ENCODE results near the gene CCDC86. TPM values are rescaled to one million over a fixed set of nuclear protein-coding genes. Genes with fewer than 3 reads are reported as not detected.

The CCDC86 gene
- total RNA-seq, 1 experiment from 2014 or later, result 53.5 TPM

DNA sequence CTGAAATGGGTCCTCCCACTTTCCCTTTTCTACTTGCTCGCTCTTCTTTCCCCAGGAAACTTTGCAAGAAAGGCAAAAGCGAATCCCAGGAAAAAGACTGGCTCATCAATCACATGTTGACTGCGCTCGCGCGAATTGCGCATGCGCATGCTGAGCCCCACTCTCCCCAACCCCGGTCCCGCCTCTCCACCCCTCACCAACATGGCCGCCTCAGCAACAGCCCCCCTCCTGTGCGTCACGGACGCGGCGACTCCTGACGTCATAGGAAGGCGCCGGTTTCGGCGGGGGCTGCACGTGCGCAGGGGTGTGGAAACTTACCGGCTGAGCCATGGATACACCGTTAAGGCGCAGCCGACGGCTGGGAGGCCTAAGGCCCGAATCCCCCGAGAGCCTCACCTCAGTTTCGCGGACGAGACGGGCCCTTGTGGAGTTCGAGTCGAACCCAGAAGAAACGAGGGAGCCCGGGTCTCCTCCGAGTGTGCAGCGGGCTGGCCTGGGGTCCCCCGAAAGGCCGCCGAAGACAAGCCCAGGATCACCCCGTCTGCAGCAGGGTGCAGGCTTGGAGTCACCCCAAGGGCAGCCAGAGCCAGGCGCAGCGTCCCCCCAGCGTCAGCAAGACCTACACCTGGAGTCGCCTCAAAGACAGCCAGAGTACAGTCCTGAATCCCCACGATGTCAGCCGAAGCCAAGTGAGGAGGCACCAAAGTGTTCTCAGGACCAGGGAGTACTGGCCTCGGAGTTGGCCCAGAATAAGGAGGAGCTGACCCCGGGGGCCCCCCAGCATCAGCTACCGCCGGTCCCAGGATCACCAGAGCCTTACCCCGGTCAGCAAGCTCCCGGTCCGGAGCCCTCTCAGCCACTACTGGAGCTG is at the start of gene CCDC86 (continued):
- TF ChIP-seq, protein P1, sequence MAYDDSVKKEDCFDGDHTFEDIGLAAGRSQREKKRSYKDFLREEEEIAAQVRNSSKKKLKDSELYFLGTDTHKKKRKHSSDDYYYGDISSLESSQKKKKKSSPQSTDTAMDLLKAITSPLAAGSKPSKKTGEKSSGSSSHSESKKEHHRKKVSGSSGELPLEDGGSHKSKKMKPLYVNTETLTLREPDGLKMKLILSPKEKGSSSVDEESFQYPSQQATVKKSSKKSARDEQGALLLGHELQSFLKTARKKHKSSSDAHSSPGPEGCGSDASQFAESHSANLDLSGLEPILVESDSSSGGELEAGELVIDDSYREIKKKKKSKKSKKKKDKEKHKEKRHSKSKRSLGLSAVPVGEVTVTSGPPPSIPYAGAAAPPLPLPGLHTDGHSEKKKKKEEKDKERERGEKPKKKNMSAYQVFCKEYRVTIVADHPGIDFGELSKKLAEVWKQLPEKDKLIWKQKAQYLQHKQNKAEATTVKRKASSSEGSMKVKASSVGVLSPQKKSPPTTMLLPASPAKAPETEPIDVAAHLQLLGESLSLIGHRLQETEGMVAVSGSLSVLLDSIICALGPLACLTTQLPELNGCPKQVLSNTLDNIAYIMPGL (CRISPR knock-in tag; IDR thresholded peaks at IDR 0.05), result no peak
- TF ChIP-seq, protein P2, sequence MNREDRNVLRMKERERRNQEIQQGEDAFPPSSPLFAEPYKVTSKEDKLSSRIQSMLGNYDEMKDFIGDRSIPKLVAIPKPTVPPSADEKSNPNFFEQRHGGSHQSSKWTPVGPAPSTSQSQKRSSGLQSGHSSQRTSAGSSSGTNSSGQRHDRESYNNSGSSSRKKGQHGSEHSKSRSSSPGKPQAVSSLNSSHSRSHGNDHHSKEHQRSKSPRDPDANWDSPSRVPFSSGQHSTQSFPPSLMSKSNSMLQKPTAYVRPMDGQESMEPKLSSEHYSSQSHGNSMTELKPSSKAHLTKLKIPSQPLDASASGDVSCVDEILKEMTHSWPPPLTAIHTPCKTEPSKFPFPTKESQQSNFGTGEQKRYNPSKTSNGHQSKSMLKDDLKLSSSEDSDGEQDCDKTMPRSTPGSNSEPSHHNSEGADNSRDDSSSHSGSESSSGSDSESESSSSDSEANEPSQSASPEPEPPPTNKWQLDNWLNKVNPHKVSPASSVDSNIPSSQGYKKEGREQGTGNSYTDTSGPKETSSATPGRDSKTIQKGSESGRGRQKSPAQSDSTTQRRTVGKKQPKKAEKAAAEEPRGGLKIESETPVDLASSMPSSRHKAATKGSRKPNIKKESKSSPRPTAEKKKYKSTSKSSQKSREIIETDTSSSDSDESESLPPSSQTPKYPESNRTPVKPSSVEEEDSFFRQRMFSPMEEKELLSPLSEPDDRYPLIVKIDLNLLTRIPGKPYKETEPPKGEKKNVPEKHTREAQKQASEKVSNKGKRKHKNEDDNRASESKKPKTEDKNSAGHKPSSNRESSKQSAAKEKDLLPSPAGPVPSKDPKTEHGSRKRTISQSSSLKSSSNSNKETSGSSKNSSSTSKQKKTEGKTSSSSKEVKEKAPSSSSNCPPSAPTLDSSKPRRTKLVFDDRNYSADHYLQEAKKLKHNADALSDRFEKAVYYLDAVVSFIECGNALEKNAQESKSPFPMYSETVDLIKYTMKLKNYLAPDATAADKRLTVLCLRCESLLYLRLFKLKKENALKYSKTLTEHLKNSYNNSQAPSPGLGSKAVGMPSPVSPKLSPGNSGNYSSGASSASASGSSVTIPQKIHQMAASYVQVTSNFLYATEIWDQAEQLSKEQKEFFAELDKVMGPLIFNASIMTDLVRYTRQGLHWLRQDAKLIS (CRISPR knock-in tag; IDR thresholded peaks at IDR 0.05; ENCODE audit: borderline replicate concordance), result no peak
- TF ChIP-seq TEAD4 (CRISPR knock-in tag; IDR thresholded peaks at IDR 0.05) (no peak), HMGA2 (CRISPR knock-in tag; IDR thresholded peaks at IDR 0.05) (no peak), ZBTB21 (CRISPR knock-in tag; IDR thresholded peaks at IDR 0.05; ENCODE audit: borderline replicate concordance) (peak; percentile 95), GTF2I (CRISPR knock-in tag; conservative IDR thresholded peaks at IDR 0.05) (no peak), CREB1 (CRISPR knock-in tag; IDR thresholded peaks at IDR 0.05) (peak; percentile 97), FOXP4 (CRISPR knock-in tag; IDR thresholded peaks at IDR 0.05) (peak; percentile 81; the same call in 1 of the 2 replicates), NR3C1 (CRISPR knock-in tag; conservative IDR thresholded peaks at IDR 0.05; ENCODE audit: low read depth) (no peak), NFE2L1 (CRISPR knock-in tag; IDR thresholded peaks at IDR 0.05) (peak; percentile 61; the same call in 1 of the 2 replicates), ZNF671 (CRISPR knock-in tag; IDR thresholded peaks at IDR 0.05) (no peak), CREM (CRISPR knock-in tag; IDR thresholded peaks at IDR 0.05) (peak; percentile 100), FOXP1 (CRISPR knock-in tag; IDR thresholded peaks at IDR 0.05; ENCODE audit: borderline replicate concordance) (peak; percentile 69; the same call in 1 of the 2 replicates), E2F4 (CRISPR knock-in tag; IDR thresholded peaks at IDR 0.05; ENCODE audit: borderline replicate concordance, low read depth) (0 out of 2 replicates have a peak, but pooled peaks have one; percentile 1), ZNF281 (CRISPR knock-in tag; IDR thresholded peaks at IDR 0.05) (peak; percentile 79)
- TF ChIP-seq, protein P3, sequence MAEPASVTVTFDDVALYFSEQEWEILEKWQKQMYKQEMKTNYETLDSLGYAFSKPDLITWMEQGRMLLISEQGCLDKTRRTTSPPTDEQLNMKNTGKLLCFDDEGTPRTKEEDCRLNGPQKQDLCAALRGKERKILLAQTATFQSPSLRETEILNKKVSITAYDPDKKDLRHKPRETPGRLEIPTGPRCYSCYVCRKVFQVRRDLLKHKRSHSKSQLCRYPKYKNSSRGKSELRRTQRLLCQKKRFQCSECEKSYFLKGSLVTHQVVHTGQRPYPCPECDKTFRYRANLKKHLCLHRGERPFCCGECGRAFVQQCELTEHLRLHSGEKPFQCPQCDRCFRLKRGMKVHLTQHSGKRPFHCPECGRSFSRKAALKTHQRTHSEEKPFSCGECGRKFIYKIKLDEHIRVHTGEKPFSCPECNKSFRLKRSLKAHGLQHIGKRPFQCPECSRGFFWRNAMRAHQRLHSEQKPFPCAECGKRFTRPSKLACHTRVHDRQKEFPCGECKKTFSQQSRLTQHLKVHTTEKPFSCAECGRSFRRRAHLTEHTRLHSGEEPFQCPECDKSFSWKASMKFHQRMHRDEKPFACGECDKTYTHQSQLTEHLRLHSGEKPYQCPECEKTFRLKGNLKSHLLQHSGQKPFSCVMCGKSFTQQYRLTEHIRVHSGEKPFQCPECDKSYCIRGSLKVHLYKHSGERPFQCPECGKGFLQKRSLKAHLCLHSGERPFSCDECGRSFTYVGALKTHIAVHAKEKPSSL (CRISPR knock-in tag; conservative IDR thresholded peaks at IDR 0.05), result no peak
- TF ChIP-seq, protein P4, sequence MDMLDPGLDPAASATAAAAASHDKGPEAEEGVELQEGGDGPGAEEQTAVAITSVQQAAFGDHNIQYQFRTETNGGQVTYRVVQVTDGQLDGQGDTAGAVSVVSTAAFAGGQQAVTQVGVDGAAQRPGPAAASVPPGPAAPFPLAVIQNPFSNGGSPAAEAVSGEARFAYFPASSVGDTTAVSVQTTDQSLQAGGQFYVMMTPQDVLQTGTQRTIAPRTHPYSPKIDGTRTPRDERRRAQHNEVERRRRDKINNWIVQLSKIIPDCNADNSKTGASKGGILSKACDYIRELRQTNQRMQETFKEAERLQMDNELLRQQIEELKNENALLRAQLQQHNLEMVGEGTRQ (CRISPR knock-in tag; IDR thresholded peaks at IDR 0.05), result peak; percentile 81
- TF ChIP-seq, protein P5, sequence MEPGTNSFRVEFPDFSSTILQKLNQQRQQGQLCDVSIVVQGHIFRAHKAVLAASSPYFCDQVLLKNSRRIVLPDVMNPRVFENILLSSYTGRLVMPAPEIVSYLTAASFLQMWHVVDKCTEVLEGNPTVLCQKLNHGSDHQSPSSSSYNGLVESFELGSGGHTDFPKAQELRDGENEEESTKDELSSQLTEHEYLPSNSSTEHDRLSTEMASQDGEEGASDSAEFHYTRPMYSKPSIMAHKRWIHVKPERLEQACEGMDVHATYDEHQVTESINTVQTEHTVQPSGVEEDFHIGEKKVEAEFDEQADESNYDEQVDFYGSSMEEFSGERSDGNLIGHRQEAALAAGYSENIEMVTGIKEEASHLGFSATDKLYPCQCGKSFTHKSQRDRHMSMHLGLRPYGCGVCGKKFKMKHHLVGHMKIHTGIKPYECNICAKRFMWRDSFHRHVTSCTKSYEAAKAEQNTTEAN (CRISPR knock-in tag; IDR thresholded peaks at IDR 0.05), result no peak
- TF ChIP-seq, protein P6, sequence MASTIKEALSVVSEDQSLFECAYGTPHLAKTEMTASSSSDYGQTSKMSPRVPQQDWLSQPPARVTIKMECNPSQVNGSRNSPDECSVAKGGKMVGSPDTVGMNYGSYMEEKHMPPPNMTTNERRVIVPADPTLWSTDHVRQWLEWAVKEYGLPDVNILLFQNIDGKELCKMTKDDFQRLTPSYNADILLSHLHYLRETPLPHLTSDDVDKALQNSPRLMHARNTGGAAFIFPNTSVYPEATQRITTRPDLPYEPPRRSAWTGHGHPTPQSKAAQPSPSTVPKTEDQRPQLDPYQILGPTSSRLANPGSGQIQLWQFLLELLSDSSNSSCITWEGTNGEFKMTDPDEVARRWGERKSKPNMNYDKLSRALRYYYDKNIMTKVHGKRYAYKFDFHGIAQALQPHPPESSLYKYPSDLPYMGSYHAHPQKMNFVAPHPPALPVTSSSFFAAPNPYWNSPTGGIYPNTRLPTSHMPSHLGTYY (CRISPR knock-in tag; IDR thresholded peaks at IDR 0.05), result no peak
